ENCODE measurements around the gene ZNFX1.
"Not testable (repeated sequence)": the region's sequence is repeated elsewhere in the genome, so short reads cannot be mapped to it uniquely, and the experiment has no call there.

GRCh38 chr20:49294002-49294654 is 16.3 kb upstream of the ZNFX1 start:
- TF ChIP-seq EZH2phosphoT487 (IDR thresholded peaks at IDR 0.05; ENCODE audit: insufficient read depth, low read depth); EZH2 (IDR thresholded peaks at IDR 0.05; ENCODE audit: insufficient read depth, poor library complexity, severe bottlenecking): not testable (repeated sequence)

All from GM23248 (cell line).